ENCODE results near the gene TRAPPC2L. TPM values are rescaled to one million over a fixed set of nuclear protein-coding genes. Genes with fewer than 3 reads are reported as not detected.
A peak's percentile ranks its signal among the peaks of the same experiment; 100 is the strongest.

Gene TRAPPC2L
- total and polyA plus RNA-seq, 2 of the 13 experiments (the other 11 are each of a cell fraction or from before 2014, with no cell fraction given), result 96.3 to 107 TPM

DNA sequence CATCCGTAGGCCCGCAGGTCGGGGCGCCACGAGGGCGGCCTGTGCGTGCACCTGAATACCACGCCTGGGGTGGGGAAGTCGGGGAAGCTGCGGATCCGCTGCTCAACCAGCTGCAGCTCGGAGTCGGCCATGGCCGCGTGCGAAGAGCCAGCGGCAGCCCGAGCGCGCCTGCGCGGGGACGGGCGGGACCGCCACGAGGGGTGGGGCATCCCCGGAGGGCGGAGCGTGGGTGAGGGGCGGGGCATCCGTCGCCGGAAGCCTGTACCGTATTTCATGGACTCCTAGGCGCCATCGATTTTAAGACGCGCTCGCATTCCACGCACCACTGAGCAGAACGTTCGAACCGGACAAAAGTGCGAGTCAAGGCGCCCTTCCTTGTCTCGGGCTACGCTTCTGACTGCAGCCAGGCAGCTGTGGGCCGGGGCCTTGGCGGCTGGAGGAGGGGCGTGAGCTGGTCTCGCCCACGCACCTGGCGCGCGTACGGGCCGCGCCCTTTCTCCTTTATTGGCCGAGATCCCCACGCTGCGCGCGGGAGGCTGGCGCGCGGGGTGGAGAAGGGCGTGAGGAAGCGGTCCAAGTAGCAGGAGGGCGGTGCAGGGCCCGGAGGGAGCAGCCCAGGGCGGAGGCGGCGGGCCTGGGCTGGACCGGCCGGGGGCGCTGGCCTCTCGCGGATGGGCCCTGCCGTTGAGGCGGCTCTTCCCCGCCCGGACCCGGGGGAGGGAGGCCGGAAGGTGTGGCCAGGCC, 45.0 kb upstream of the TRAPPC2L start, which contains the start of gene APRT (continued):
- TF ChIP-seq, protein P1, sequence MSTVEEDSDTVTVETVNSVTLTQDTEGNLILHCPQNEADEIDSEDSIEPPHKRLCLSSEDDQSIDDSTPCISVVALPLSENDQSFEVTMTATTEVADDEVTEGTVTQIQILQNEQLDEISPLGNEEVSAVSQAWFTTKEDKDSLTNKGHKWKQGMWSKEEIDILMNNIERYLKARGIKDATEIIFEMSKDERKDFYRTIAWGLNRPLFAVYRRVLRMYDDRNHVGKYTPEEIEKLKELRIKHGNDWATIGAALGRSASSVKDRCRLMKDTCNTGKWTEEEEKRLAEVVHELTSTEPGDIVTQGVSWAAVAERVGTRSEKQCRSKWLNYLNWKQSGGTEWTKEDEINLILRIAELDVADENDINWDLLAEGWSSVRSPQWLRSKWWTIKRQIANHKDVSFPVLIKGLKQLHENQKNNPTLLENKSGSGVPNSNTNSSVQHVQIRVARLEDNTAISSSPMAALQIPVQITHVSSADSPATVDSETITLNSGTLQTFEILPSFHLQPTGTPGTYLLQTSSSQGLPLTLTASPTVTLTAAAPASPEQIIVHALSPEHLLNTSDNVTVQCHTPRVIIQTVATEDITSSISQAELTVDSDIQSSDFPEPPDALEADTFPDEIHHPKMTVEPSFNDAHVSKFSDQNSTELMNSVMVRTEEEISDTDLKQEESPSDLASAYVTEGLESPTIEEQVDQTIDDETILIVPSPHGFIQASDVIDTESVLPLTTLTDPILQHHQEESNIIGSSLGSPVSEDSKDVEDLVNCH (CRISPR knock-in tag; IDR thresholded peaks at IDR 0.05), result 0 out of 2 replicates have a peak, but pooled peaks have one; percentile 90
- TF ChIP-seq NAIF1 (CRISPR knock-in tag; IDR thresholded peaks at IDR 0.05; ENCODE audit: borderline replicate concordance) (0 out of 2 replicates have a peak, but pooled peaks have one; percentile 11), NFE2 (CRISPR knock-in tag; IDR thresholded peaks at IDR 0.05) (no peak), GATA4 (IDR thresholded peaks at IDR 0.05; ENCODE audit: borderline replicate concordance, low read depth) (peak; percentile 81), ZNF446 (CRISPR knock-in tag; IDR thresholded peaks at IDR 0.05) (peak; percentile 40), TEAD3 (CRISPR knock-in tag; optimal IDR thresholded peaks at IDR 0.05; ENCODE audit: borderline replicate concordance) (peak; percentile 93), ELF4 (CRISPR knock-in tag; IDR thresholded peaks at IDR 0.05; ENCODE audit: borderline replicate concordance) (peak; percentile 58; the same call in 1 of the 2 replicates), HMG20A (CRISPR knock-in tag; IDR thresholded peaks at IDR 0.05; ENCODE audit: borderline replicate concordance) (no peak), ZBTB7B (CRISPR knock-in tag; IDR thresholded peaks at IDR 0.05) (no peak), ZKSCAN5 (CRISPR knock-in tag; IDR thresholded peaks at IDR 0.05) (0 out of 2 replicates have a peak, but pooled peaks have one; percentile 20), MTF2 (CRISPR knock-in tag; IDR thresholded peaks at IDR 0.05; ENCODE audit: borderline replicate concordance) (0 out of 2 replicates have a peak, but pooled peaks have one; percentile 67), ZNF460 (CRISPR knock-in tag; IDR thresholded peaks at IDR 0.05; ENCODE audit: borderline replicate concordance) (0 out of 2 replicates have a peak, but pooled peaks have one; percentile 15), PHF21A (CRISPR knock-in tag; IDR thresholded peaks at IDR 0.05) (peak; percentile 85), STAT5B (CRISPR knock-in tag; IDR thresholded peaks at IDR 0.05) (no peak), STAG1 (CRISPR knock-in tag; IDR thresholded peaks at IDR 0.05) (peak; percentile 67), ZNF562 (CRISPR knock-in tag; IDR thresholded peaks at IDR 0.05; ENCODE audit: borderline replicate concordance) (no peak), ZNF883 (CRISPR knock-in tag; IDR thresholded peaks at IDR 0.05; ENCODE audit: not compliant biosample characterization) (peak; percentile 99)
- TF ChIP-seq, protein P2, sequence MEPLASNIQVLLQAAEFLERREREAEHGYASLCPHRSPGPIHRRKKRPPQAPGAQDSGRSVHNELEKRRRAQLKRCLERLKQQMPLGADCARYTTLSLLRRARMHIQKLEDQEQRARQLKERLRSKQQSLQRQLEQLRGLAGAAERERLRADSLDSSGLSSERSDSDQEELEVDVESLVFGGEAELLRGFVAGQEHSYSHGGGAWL (CRISPR knock-in tag; IDR thresholded peaks at IDR 0.05), result peak; percentile 95
- TF ChIP-seq, protein P3, sequence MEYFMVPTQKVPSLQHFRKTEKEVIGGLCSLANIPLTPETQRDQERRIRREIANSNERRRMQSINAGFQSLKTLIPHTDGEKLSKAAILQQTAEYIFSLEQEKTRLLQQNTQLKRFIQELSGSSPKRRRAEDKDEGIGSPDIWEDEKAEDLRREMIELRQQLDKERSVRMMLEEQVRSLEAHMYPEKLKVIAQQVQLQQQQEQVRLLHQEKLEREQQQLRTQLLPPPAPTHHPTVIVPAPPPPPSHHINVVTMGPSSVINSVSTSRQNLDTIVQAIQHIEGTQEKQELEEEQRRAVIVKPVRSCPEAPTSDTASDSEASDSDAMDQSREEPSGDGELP (IDR thresholded peaks at IDR 0.05; ENCODE audit: borderline replicate concordance, low read depth), result peak; percentile 18; the same call in 1 of the 2 replicates
- TF ChIP-seq, protein P4, sequence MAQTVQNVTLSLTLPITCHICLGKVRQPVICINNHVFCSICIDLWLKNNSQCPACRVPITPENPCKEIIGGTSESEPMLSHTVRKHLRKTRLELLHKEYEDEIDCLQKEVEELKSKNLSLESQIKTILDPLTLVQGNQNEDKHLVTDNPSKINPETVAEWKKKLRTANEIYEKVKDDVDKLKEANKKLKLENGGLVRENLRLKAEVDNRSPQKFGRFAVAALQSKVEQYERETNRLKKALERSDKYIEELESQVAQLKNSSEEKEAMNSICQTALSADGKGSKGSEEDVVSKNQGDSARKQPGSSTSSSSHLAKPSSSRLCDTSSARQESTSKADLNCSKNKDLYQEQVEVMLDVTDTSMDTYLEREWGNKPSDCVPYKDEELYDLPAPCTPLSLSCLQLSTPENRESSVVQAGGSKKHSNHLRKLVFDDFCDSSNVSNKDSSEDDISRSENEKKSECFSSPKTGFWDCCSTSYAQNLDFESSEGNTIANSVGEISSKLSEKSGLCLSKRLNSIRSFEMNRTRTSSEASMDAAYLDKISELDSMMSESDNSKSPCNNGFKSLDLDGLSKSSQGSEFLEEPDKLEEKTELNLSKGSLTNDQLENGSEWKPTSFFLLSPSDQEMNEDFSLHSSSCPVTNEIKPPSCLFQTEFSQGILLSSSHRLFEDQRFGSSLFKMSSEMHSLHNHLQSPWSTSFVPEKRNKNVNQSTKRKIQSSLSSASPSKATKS (CRISPR knock-in tag; IDR thresholded peaks at IDR 0.05), result no peak; the same call in 1 of the 2 replicates
- TF ChIP-seq, protein P5, sequence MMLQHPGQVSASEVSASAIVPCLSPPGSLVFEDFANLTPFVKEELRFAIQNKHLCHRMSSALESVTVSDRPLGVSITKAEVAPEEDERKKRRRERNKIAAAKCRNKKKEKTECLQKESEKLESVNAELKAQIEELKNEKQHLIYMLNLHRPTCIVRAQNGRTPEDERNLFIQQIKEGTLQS (CRISPR knock-in tag; IDR thresholded peaks at IDR 0.05), result no peak

All from HepG2 (cell line).